ENCODE measurements around the gene PCK2. TPM values are rescaled to one million over a fixed set of nuclear protein-coding genes. Genes with fewer than 3 reads are reported as not detected.

PCK2 gene
- total RNA-seq, 4 donors from 2014 or later = 10.5 to 13.5 (median 12.8) TPM

GRCh38 chr14:24150567-24150966 is 56.5 kb downstream of the PCK2 start:
- Histone ChIP-seq H3K4me1 (peaks cover 13 to 35% (median 14%) of the 10 kb centered on the region in 3 donors), H3K36me3 (peaks cover 28 to 73% (median 36%) of the 10 kb centered on the region in 3 donors), H3K9me3 (no peaks in the 10 kb centered on the region), H3K27ac (no peak overlapping the region), H3K27me3 (no peaks in the 10 kb centered on the region), H3K4me3 (no peak overlapping the region)
- no peak for DNase-seq
- 67 to 72% methylated on average over 1 to 2 of the region's 9 CpGs for WGBS, 2 donors
- intact Hi-C loops (cut with DNase I) = no loop called here
- no peak for TF ChIP-seq POLR2A (IDR thresholded peaks at IDR 0.05)
- no peak for TF ChIP-seq CTCF (IDR thresholded peaks at IDR 0.05)

GRCh38 chr14:24150993-24151392 is 56.9 kb downstream of the PCK2 start:
- Histone ChIP-seq H3K36me3 (peaks cover 30 to 77% (median 40%) of the 10 kb centered on the region in 3 donors), H3K4me3 (no peak overlapping the region), H3K9me3 (no peaks in the 10 kb centered on the region), H3K27ac (no peak overlapping the region), H3K27me3 (no peaks in the 10 kb centered on the region), H3K4me1 (peaks cover 9 to 31% (median 10%) of the 10 kb centered on the region in 3 donors)
- TF ChIP-seq POLR2A (IDR thresholded peaks at IDR 0.05) (no peak), CTCF (IDR thresholded peaks at IDR 0.05) (no peak)
- 67 to 92% methylated on average over 3 to 7 of the region's 9 CpGs for WGBS, 2 donors
- intact Hi-C loops (cut with DNase I) = no loop called here
- no peak for DNase-seq

GRCh38 chr14:24151404-24152080 is 57.4 kb downstream of the PCK2 start:
- Histone ChIP-seq H3K4me1 (peaks cover 8 to 28% (median 9%) of the 10 kb centered on the region in 3 donors), H3K9me3 (no peaks in the 10 kb centered on the region), H3K36me3 (peaks cover 30 to 83% (median 46%) of the 10 kb centered on the region in 3 donors), H3K4me3 (no peak overlapping the region), H3K27ac (no peak overlapping the region), H3K27me3 (no peaks in the 10 kb centered on the region)
- intact Hi-C loops (cut with DNase I) = no loop called here
- TF ChIP-seq POLR2A (IDR thresholded peaks at IDR 0.05) (no peak), CTCF (IDR thresholded peaks at IDR 0.05) (no peak)
- WGBS, 2 donors = 89 to 96% methylated on average over 7 to 10 of the region's 16 CpGs
- no peak for DNase-seq

Other genes starting within 250 kb of the PCK2 start
- gene DHRS4, start 140.5 kb upstream of the PCK2 start, total RNA-seq = 10 to 100 TPM; 27.5 to 46.0 (median 38.0) TPM
- gene DHRS4L2, start 105.4 kb upstream of the PCK2 start, total RNA-seq = 10 to 100 TPM in 3 of 4 donors, 1 to 10 TPM in 1; 9.4 to 35.6 (median 27.2) TPM
- gene CARMIL3, start 42.3 kb upstream of the PCK2 start, total RNA-seq = 1 to 10 TPM in 2 of 4 donors, under 1 TPM in 2; 0.38 to 1.2 (median 0.86) TPM
- gene CPNE6, start 22.7 kb upstream of the PCK2 start, total RNA-seq = not detected
- 100 to 1,000 TPM in 1 of 4 donors, 10 to 100 TPM in 3; 55.4 to 114 (median 79.3) TPM for gene DCAF11, start 20.5 kb downstream of the PCK2 start, total RNA-seq
- 1 to 10 TPM in 3 of 4 donors, under 1 TPM in 1; 0.79 to 4.5 (median 3.3) TPM for gene NRL, start 20.6 kb downstream of the PCK2 start, total RNA-seq
- gene FITM1, start 36.3 kb downstream of the PCK2 start, total RNA-seq = 1 to 10 TPM in 1 of 4 donors, under 1 TPM in 2, not detected in 1; 0.42 to 3.7 (median 0.95) TPM
- gene PSME1, start 41.9 kb downstream of the PCK2 start, total RNA-seq = 100 to 1,000 TPM; 100 to 256 (median 116) TPM
- 10 to 100 TPM in 3 of 4 donors, 1 to 10 TPM in 1; 6.0 to 12.1 (median 10.9) TPM for gene EMC9, start 47.3 kb downstream of the PCK2 start, total RNA-seq
- gene PSME2, start 52.3 kb downstream of the PCK2 start, total RNA-seq = 100 to 1,000 TPM in 1 of 4 donors, 10 to 100 TPM in 3; 44.4 to 110 (median 77.2) TPM
- 10 to 100 TPM; 26.8 to 35.6 (median 32.4) TPM for gene RNF31, start 53.2 kb downstream of the PCK2 start, total RNA-seq
- gene IRF9, start 67.0 kb downstream of the PCK2 start, total RNA-seq = 10 to 100 TPM; 21.9 to 52.2 (median 45.9) TPM
- gene REC8, start 77.8 kb downstream of the PCK2 start, total RNA-seq = 1 to 10 TPM in 3 of 4 donors, under 1 TPM in 1; 0.47 to 7.4 (median 3.0) TPM
- 10 to 100 TPM; 32.9 to 55.1 (median 40.4) TPM for gene IPO4, start 94.5 kb downstream of the PCK2 start, total RNA-seq
- gene TM9SF1, start 101.1 kb downstream of the PCK2 start, total RNA-seq = 10 to 100 TPM; 36.4 to 51.3 (median 44.6) TPM
- gene TSSK4, start 111.4 kb downstream of the PCK2 start, total RNA-seq = not detected
- gene CHMP4A, start 119.2 kb downstream of the PCK2 start, total RNA-seq = 10 to 100 TPM; 23.6 to 80.7 (median 62.8) TPM
- 10 to 100 TPM in 2 of 4 donors, 1 to 10 TPM in 2; 1.4 to 12.4 (median 8.6) TPM for gene MDP1, start 121.8 kb downstream of the PCK2 start, total RNA-seq
- gene NEDD8, start 138.1 kb downstream of the PCK2 start, total RNA-seq = 100 to 1,000 TPM in 3 of 4 donors, 10 to 100 TPM in 1; 93.1 to 182 (median 121) TPM
- 10 to 100 TPM; 18.5 to 47.7 (median 33.1) TPM for gene GMPR2, start 138.6 kb downstream of the PCK2 start, total RNA-seq
- gene TINF2, start 148.3 kb downstream of the PCK2 start, total RNA-seq = 10 to 100 TPM; 46.3 to 94.3 (median 56.1) TPM
- 1,000 to 10,000 TPM in 2 of 4 donors, 100 to 1,000 TPM in 2; 566 to 1,879 (median 1,037) TPM for gene TGM1, start 168.9 kb downstream of the PCK2 start, total RNA-seq
- gene RABGGTA, start 177.3 kb downstream of the PCK2 start, total RNA-seq = 100 to 1,000 TPM in 2 of 4 donors, 10 to 100 TPM in 2; 68.9 to 171 (median 108) TPM
- gene DHRS1, start 205.5 kb downstream of the PCK2 start, total RNA-seq = 100 to 1,000 TPM in 2 of 4 donors, 10 to 100 TPM in 2; 81.6 to 164 (median 101) TPM
- gene NOP9, start 205.5 kb downstream of the PCK2 start, total RNA-seq = 10 to 100 TPM; 18.0 to 29.8 (median 25.0) TPM
- 10 to 100 TPM; 18.3 to 41.4 (median 30.4) TPM for gene CIDEB, start 213.7 kb downstream of the PCK2 start, total RNA-seq
- 100 to 1,000 TPM in 3 of 4 donors, 10 to 100 TPM in 1; 66.0 to 169 (median 123) TPM for gene LTB4R2, start 215.8 kb downstream of the PCK2 start, total RNA-seq
- 10 to 100 TPM; 47.9 to 99.9 (median 85.4) TPM for gene LTB4R, start 217.2 kb downstream of the PCK2 start, total RNA-seq
- gene ADCY4, start 240.8 kb downstream of the PCK2 start, total RNA-seq = 10 to 100 TPM in 2 of 4 donors, 1 to 10 TPM in 2; 3.1 to 23.1 (median 11.7) TPM
- gene RIPK3, start 245.7 kb downstream of the PCK2 start, total RNA-seq = 10 to 100 TPM; 10.3 to 21.4 (median 12.7) TPM